NCI-H524 treated with DMSO at 0.1 percent for 48 hours (cell line): Measurements from ENCODE around the gene SV2A.
"Not testable (repeated sequence)": the region's sequence is repeated elsewhere in the genome, so short reads cannot be mapped to it uniquely, and the experiment has no call there.

ENCODE experiments used
- DNase-seq: peaks from one replicate; lab custom pipeline; 2025; lab: John Stamatoyannopoulos, UW

The SV2A gene

GRCh38 chr1:149928401-149928724 is 10.7 kb upstream of the SV2A start:
- no peak for DNase-seq

- DNase-seq, result peak; percentile 67
Measured at GRCh38 chr1:149927563-149928400, 10.1 kb upstream of the SV2A start, which contains the start of gene SF3B4. Gene SF3B4, minus strand, starts transcription at chr1:149927803. Its CDS starts 44 bp downstream, at chr1:149927759.

- DNase-seq, result no peak
Measured at GRCh38 chr1:149927056-149927562, 9.5 kb upstream of the SV2A start.

GRCh38 chr1:149926296-149926695 is 8.7 kb upstream of the SV2A start:
- DNase-seq, result no peak

GRCh38 chr1:149925751-149926150 is 8.1 kb upstream of the SV2A start:
- no peak for DNase-seq

- no peak for DNase-seq
Measured at GRCh38 chr1:149925345-149925744, 7.7 kb upstream of the SV2A start.

- DNase-seq, result no peak
Measured at GRCh38 chr1:149923626-149924025, 6.0 kb upstream of the SV2A start.

- DNase-seq, result no peak
Measured at GRCh38 chr1:149916898-149917252, 769 bp downstream of the SV2A start.

- no peak for DNase-seq
Measured at GRCh38 chr1:149916193-149916897, 1.3 kb downstream of the SV2A start.

GRCh38 chr1:149915429-149916192 is 2.0 kb downstream of the SV2A start:
- DNase-seq, result no peak

GRCh38 chr1:149914545-149914944 is 3.1 kb downstream of the SV2A start:
- DNase-seq, result no peak

- DNase-seq, result no peak
Measured at GRCh38 chr1:149906570-149907075, 11.0 kb downstream of the SV2A start.

GRCh38 chr1:149903836-149904491 is 13.7 kb downstream of the SV2A start:
- no peak for DNase-seq

GRCh38 chr1:149899460-149900284 is 18.0 kb downstream of the SV2A start, which contains the start of gene BOLA1:
Gene BOLA1, plus strand, starts transcription at chr1:149899568. Its CDS starts 492 bp downstream, at chr1:149900060.
- peak; percentile 16 for DNase-seq

GRCh38 chr1:149896575-149896974 is 21.1 kb downstream of the SV2A start:
- no peak for DNase-seq

GRCh38 chr1:149888999-149889289 is 28.7 kb downstream of the SV2A start:
- DNase-seq, result no peak

- peak; percentile 61 for DNase-seq
Measured at GRCh38 chr1:149888247-149888998, 29.2 kb downstream of the SV2A start.

GRCh38 chr1:149887456-149888246 is 30.0 kb downstream of the SV2A start:
- DNase-seq, result peak; percentile 94

GRCh38 chr1:149887196-149887455 is 30.5 kb downstream of the SV2A start:
- DNase-seq, result not testable (repeated sequence)
